Camera-type eye (tissue), 1 donor: ENCODE data around the gene OR14C36. TPM values are rescaled to one million over a fixed set of nuclear protein-coding genes. Genes with fewer than 3 reads are reported as not detected.

Experiments used
- total RNA-seq: library from RNA; depleted of rRNA; stranded (reverse); fragments of >200 nt; gene quantifications from one replicate; pipeline ENCODE4 v1.2.3, GENCODE V29; 2014

Gene OR14C36
- not detected for total RNA-seq

DNA sequence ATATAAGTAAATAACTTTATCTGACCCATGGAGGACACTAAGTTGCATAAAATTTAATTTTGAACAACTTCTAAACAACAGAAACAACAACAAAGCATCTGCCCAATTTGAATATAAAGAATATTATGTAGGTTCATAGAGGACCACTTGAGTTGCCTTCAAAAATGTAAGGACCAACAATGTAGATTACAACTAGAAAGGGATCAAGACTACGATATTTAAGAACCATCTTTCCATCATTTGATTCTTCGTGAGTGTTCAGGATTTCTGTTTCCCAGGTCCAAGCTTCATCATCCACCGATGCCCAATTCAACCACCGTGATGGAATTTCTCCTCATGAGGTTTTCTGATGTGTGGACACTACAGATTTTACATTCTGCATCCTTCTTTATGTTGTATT lies at the start of gene OR14C36:
Gene OR14C36, plus strand, starts transcription at position 301 of the 400 bp plus-strand sequence. Its CDS starts 0 bp downstream, at position 301.

GRCh38 chr1:248303324-248303723 lies 45.3 kb upstream of the OR14C36 start, which contains the start of gene OR2T12:
Gene OR2T12 (minus strand): TSS chr1:248303424. CDS start chr1:248295578, 7,846 bp downstream.

GRCh38 chr1:248324468-248324867 lies 24.1 kb upstream of the OR14C36 start, which contains the start of gene OR2M7:
Gene OR2M7 (minus strand): TSS chr1:248324568. CDS start chr1:248324568, 0 bp downstream.

DNA sequence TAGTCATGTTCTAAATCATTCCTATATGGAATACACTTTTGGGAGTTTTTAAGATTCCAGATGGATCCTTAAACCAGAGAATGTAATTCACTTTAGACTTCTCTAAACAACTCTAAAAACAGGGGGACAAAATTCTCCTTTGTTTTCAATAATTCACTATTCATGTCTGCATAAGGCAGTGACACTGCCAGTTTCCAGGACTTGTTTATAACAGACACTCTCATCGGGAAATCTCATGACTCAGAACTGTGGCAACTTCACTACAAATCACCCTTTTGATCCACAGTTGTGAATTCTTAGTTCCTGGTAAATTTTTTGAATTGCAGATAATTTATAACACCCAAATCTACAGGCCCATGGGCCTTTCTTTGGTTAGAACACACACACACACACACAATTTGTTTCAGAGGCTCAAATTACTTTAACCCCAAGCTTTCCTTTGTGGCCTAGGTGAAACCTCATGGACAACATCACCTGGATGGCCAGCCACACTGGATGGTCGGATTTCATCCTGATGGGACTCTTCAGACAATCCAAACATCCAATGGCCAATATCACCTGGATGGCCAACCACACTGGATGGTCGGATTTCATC lies 12.6 kb downstream of the OR14C36 start, which contains the start of gene OR2T4:
Gene OR2T4, plus strand, starts transcription at position 545 of the 595 bp plus-strand sequence. Its CDS starts 0 bp downstream, at position 545.

DNA sequence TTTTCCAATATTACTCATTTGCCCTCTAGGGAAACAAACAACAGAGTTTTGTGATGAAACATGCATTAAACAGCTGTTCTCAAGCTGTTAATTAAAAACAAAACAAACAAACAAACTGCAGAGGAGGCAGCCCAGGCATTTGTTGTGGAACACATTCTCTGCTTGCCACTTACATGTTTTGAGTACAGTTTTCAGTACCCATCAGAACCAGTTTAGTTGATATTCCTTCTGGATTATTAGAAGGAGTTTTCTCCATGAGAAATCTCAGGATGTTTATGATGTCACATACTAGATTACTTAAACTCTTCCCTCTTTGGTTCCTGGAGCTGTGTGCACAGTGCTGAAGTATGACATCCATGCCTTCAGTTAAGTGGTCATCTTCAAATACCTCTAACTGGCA lies 26.9 kb downstream of the OR14C36 start, which contains the start of gene OR2T6:
Gene OR2T6, plus strand, starts transcription at position 301 of the 400 bp plus-strand sequence. CDS start 11,863 bp downstream, outside the sequence.

Other genes starting within 250 kb of the OR14C36 start
- gene OR2M5, start 203.6 kb upstream of the OR14C36 start, total RNA-seq: not detected
- gene OR2M2, start 174.0 kb upstream of the OR14C36 start, total RNA-seq: not detected
- not detected for gene OR2M3, start 151.5 kb upstream of the OR14C36 start, total RNA-seq
- not detected for gene OR2M4, start 117.4 kb upstream of the OR14C36 start, total RNA-seq
- not detected for gene OR2T33, start 70.8 kb upstream of the OR14C36 start, total RNA-seq
- not detected for gene OR2T12, start 45.4 kb upstream of the OR14C36 start, total RNA-seq
- not detected for gene OR2M7, start 24.2 kb upstream of the OR14C36 start, total RNA-seq
- gene OR2T4, start 12.9 kb downstream of the OR14C36 start, total RNA-seq: not detected
- not detected for gene OR2T6, start 27.0 kb downstream of the OR14C36 start, total RNA-seq
- not detected for gene OR2T1, start 54.3 kb downstream of the OR14C36 start, total RNA-seq
- gene OR2T2, start 96.9 kb downstream of the OR14C36 start, total RNA-seq: not detected
- gene OR2T3, start 124.6 kb downstream of the OR14C36 start, total RNA-seq: not detected
- gene OR2T5, start 139.8 kb downstream of the OR14C36 start, total RNA-seq: not detected
- gene OR2G6, start 159.3 kb downstream of the OR14C36 start, total RNA-seq: not detected
- not detected for gene OR2T29, start 214.0 kb downstream of the OR14C36 start, total RNA-seq
- gene OR2T34, start 226.0 kb downstream of the OR14C36 start, total RNA-seq: not detected
- gene OR2T10, start 248.9 kb downstream of the OR14C36 start, total RNA-seq: not detected